Thyroid gland (tissue), 4 donors: ENCODE measurements around the gene RPP38. TPM values are rescaled to one million over a fixed set of nuclear protein-coding genes. Genes with fewer than 3 reads are reported as not detected.

Source experiments
- DNase-seq, 2 donors: peaks; one replicate each; pipeline ENCODE4 v3.0.0-alpha.2; 2019
- H3K27ac ChIP-seq, 3 donors: fragments of 200-600 bp; sonication (generic); 1 replicate in 2 of 3; 2 replicates in 1 of 3; pipeline ENCODE4 v1.5.1; 2016 to 2019; ENCODE audit warnings: mild to moderate bottlenecking in 1 of 3, moderate library complexity in 1 of 3
- H3K27me3 ChIP-seq: fragments of 200-600 bp; sonication (generic); one replicate; pipeline ENCODE4 v1.5.1; 2019
- H3K36me3 ChIP-seq, 2 donors: fragments of 200-600 bp; sonication (generic); one replicate each; pipeline ENCODE4 v1.5.1; 2016 to 2019
- H3K4me1 ChIP-seq, 2 donors: fragments of 200-600 bp; sonication (generic); one replicate each; pipeline ENCODE4 v1.5.1; 2017 to 2019
- H3K4me3 ChIP-seq, 3 donors: fragments of 200-600 bp; sonication (generic); replicated peaks in 1 of 3; 1 replicate in 2 of 3; 2 replicates in 1 of 3; pipeline ENCODE4 v1.5.1; 2016; ENCODE audit warnings: mild to moderate bottlenecking in 1 of 3
- H3K9me3 ChIP-seq: fragments of 200-600 bp; sonication (generic); one replicate; pipeline ENCODE4 v1.5.1; 2017
- CTCF ChIP-seq, 6 experiments: fragments of 200-600 bp in 3 of 6; fragments of 450-650 bp in 3 of 6; sonication (generic) in 3 of 6; IDR thresholded peaks; one replicate each; pipeline ENCODE4 v1.5.1; 2016 to 2019; ENCODE audit warnings: antibody characterized with exemption in 6 of 6, mild to moderate bottlenecking in 2 of 6, inconsistent platforms in 1 of 6, moderate library complexity in 1 of 6
- POLR2A ChIP-seq, 2 donors: fragments of 450-650 bp; IDR thresholded peaks; one replicate each; pipeline ENCODE4 v1.6.1; 2017; ENCODE audit warnings: antibody characterized with exemption in 2 of 2, mild to moderate bottlenecking in 2 of 2, moderate library complexity in 1 of 2
- WGBS, 2 donors: methylation state at CpG; one replicate each; pipeline ENCODE4 v1.1.5; 2017; 5-methylcytosine and 5-hydroxymethylcytosine counted together
- intact Hi-C: fragments of 100-400 bp; cut with DNase I; formaldehyde crosslinking; loops from one replicate; pipeline ENCODE4 v1.15.1; 2023
- total RNA-seq, 4 donors: library from RNA; depleted of rRNA; stranded (reverse); fragments of >200 nt; gene quantifications; one replicate each; pipeline ENCODE4 v1.2.3, GENCODE V29; 2016

The RPP38 gene
- 10 to 100 TPM; 17.0 to 28.5 (median 19.3) TPM for total RNA-seq

GRCh38 chr10:15097011-15097812 is at the start of gene RPP38:
Gene RPP38, plus strand, starts transcription at chr10:15097355. Its CDS starts 5,960 bp downstream, at chr10:15103315.
- WGBS, 2 donors, result 0% methylated on average over 24 to 27 of the region's 84 CpGs
- peak within 1 kb of the TSS; percentile 93 to 100 (median 96) for H3K27ac ChIP-seq
- peak; percentile 97 for DNase-seq
- no peaks in the 10 kb centered on the region for H3K36me3 ChIP-seq
- H3K4me1 ChIP-seq, result peaks cover 19 to 27% of the 10 kb centered on the region in 2 donors
- H3K9me3 ChIP-seq, result no peaks in the 10 kb centered on the region
- peak within 1 kb of the TSS; percentile 90 to 99 (median 98) for H3K4me3 ChIP-seq
- H3K27me3 ChIP-seq, result no peaks in the 10 kb centered on the region
- intact Hi-C loops, result no loop called here
- peak; percentile 24 to 86 for TF ChIP-seq POLR2A (IDR thresholded peaks at IDR 0.05)
- no peak for TF ChIP-seq CTCF (IDR thresholded peaks at IDR 0.05)

- DNase-seq, result no peak
- Histone ChIP-seq H3K4me3 (no peak overlapping the region), H3K36me3 (no peaks in the 10 kb centered on the region), H3K9me3 (no peaks in the 10 kb centered on the region), H3K27me3 (no peaks in the 10 kb centered on the region), H3K4me1 (peaks cover 5 to 27% of the 10 kb centered on the region in 2 donors), H3K27ac (no peak overlapping the region)
- TF ChIP-seq CTCF (IDR thresholded peaks at IDR 0.05) (no peak), POLR2A (IDR thresholded peaks at IDR 0.05) (no peak)
- intact Hi-C loops, result no loop called here
These were observed 47.6 kb upstream of the RPP38 start for GRCh38 chr10:15049533-15049932.

- Histone ChIP-seq H3K27me3 (no peaks in the 10 kb centered on the region), H3K4me1 (peaks cover 0 to 10% of the 10 kb centered on the region in 2 donors), H3K4me3 (no peak overlapping the region), H3K36me3 (no peaks in the 10 kb centered on the region), H3K9me3 (no peaks in the 10 kb centered on the region), H3K27ac (peak overlapping the region in 1 of 3 donors; percentile 45)
- 89 to 91% methylated on average over 7 of the region's 7 CpGs for WGBS, 2 donors
- no peak for DNase-seq
- no peak for TF ChIP-seq POLR2A (IDR thresholded peaks at IDR 0.05)
- no peak for TF ChIP-seq CTCF (IDR thresholded peaks at IDR 0.05)
- intact Hi-C loops, result no loop called here
These were observed 45.0 kb upstream of the RPP38 start for GRCh38 chr10:15052121-15052520.

- 36 to 67% methylated on average over 3 of the region's 3 CpGs for WGBS, 2 donors
- peak; percentile 54 to 66 for DNase-seq
- intact Hi-C loops, result no loop called here
- Histone ChIP-seq H3K4me1 (peaks cover 0 to 6% of the 10 kb centered on the region in 2 donors), H3K27me3 (no peaks in the 10 kb centered on the region), H3K4me3 (no peak overlapping the region), H3K9me3 (no peaks in the 10 kb centered on the region), H3K27ac (peak overlapping the region in 2 of 3 donors; percentile 45), H3K36me3 (no peaks in the 10 kb centered on the region)
- TF ChIP-seq POLR2A (IDR thresholded peaks at IDR 0.05) (no peak), CTCF (IDR thresholded peaks at IDR 0.05) (no peak)
These were observed 44.1 kb upstream of the RPP38 start for GRCh38 chr10:15053061-15053460.

- no peak for TF ChIP-seq POLR2A (IDR thresholded peaks at IDR 0.05)
- no peak for TF ChIP-seq CTCF (IDR thresholded peaks at IDR 0.05)
- Histone ChIP-seq H3K4me1 (peaks cover 0 to 1% of the 10 kb centered on the region in 2 donors), H3K9me3 (no peaks in the 10 kb centered on the region), H3K36me3 (no peaks in the 10 kb centered on the region), H3K27me3 (no peaks in the 10 kb centered on the region), H3K27ac (no peak overlapping the region), H3K4me3 (no peak overlapping the region)
- no peak for DNase-seq
- intact Hi-C loops, result no loop called here
- 71 to 75% methylated on average over 1 of the region's 1 CpG for WGBS, 2 donors
These were observed 38.5 kb upstream of the RPP38 start for GRCh38 chr10:15058689-15059088.
